NK-92 (cell line): ENCODE measurements around the gene NANOS3.
"Not testable (repeated sequence)": the region's sequence is repeated elsewhere in the genome, so short reads cannot be mapped to it uniquely, and the experiment has no call there.

Source experiments
- DNase-seq: peaks from one replicate; lab custom pipeline; 2025; ENCODE audit not compliant: unreplicated experiment; lab: John Stamatoyannopoulos, UW

Gene NANOS3

DNA sequence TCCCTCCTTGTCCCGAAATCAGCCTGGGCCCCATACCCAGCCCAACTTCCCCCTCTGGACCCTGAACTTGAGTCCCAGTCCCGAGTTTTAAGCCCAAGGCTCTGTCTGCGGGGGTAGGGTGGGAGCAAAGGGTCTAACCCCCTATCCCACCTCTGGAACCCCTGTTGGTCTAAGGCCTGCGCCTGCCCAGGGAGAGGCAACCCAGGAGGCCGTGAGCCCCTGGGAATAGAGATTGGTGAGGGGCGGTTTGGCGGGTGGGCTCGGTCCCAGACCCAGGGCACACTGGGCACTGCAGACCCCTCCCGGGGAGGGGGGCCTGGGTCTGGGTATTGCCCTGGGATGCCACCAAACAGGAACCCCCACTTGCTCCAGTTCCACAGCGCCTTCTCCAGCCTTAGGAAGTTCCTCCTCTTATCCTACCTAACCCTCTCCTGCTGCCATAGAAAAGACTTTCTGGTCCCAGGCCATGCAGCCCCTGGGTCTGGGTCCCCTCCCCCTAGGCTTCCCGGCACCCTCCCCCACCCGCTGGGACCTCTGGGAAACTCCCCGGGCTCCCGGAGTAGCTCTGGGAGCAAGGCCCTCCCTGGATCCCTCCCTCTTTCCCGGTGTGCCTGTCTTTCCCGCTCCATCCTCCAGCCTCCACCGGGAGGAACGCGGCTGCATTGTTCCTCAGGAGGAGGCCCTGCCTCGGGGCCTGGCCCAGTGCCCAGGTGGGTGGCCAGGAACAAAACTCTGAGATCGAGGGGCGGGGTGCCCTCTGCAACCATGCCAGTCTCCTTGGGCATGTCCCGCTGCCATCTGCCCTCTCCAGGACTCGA lies 33.6 kb upstream of the NANOS3 start:
- no peak for DNase-seq

DNA sequence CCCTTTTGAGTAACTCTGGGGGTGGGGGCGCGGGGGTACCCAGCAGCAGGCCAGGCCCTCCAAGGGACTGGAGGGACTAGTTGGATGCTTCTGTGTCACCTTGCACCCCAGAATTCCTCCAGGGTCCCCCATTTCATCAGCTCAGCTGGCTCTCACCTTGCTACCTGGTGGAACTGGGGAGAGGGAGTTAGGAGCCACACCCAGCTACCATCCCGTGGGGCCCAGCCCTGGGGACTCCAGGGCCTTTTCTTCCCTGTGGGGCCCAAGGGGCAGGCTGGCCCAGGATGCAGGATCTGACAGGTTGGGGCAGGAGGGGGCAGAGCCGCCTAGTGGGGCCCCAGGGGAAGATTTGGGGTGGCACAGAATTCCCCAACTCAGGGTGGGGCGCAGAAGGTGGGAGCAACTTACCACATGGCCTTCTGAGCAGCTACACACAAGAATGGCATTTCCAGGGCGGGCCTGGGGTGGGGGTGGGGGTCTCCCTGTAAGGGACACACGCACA lies 32.8 kb upstream of the NANOS3 start:
- no peak for DNase-seq

DNA sequence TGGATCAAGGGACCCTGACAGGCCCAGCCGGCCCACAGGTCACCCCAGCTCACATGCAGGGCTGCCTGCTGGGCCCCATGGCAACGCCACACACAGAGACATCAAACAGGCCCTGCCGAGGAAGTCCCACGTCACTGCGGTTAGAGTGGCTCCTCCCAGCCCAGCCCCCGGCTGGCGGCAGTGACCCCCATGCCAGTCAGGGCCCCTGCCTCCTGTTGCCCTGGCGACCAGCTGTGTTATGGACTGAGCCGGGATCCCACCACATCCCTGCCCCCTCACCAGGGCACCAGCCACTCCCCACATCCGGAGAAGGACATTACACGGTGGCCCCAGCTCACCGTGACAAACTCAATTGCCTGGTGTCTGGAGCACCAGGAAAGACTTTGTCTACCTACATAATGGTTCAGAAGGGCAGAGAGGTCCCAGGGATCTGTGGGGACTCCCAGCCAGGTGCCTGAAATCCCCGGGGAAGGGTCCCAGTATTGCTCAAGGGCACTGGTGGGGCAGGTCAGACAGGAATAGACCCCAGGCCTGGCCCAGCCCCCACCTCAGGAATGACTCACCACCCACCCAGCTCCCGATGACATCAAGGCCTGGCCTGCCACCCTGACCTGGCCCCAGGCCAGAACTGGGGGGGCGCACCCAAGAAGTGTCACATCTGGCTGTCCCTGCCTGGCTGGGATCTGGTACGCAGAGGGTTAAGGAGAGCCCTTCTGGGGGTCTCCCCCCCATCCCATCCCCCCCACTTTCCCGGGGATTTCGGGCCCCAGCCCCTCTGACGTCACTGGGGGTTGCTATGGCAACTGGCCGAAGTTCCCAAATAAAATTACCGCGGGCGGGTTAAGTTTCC lies 30.2 kb upstream of the NANOS3 start:
- DNase-seq, result peak; percentile 87

DNA sequence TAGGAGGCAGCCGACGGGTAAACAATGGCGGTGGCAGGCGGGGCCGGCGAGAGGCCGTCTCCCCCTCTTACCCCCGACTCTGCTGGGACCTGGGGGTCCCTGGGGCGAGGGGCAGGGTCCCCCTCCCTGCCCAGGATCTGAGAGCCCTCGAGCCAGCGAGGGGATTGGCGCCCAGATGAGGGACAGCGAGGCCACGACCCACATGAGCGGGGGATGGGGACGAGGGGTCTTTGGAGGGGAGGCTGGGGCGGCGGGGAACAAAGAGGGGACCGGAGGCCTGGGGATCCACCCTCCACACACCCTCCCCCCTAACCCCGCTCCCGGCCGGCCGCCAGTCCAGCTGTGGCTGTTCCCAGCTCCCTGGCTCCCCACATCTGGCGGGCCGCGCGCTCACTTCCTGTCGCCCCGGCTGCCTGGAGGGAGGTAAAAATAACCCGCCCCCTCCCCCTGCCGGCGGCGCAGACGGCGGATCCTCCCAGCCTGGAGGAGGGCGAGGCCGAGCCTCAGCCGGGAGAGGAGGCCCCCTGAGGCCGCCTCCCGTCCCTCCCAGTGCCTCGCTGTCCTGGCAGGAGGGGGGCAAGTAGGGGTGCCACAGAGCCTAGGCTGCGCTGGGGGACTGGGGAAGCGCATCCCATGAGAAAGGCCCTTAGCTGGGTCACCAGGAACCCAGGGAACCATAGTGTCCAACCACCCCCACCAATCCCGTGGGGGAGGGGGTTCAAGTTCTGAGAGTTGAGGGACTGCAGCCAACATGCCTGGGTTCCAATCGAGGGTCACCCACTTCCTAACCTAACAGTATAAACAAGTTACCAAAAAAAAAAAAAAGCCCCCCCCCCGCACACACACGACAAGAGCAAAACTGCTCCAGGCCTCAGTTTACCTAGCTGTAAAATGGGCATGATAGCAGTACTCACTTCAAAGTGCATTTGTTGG lies 29.3 kb upstream of the NANOS3 start:
- no peak for DNase-seq

DNA sequence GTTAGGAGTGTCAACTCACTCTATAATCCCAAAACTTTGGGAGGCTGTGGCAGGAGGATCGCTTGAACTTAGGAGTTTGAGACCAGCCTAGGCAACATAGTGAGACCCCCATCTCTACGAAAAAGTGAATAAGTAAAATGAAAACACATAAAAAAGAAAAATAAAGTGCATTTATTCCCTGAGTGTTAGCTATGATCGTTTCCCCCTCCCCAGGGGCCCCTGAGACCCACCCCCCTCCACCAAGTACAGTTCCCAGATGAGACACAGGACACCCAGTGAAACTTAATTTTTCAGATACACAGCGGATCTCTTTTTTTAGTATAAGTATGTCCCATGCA lies 28.6 kb upstream of the NANOS3 start:
- DNase-seq, result no peak

DNA sequence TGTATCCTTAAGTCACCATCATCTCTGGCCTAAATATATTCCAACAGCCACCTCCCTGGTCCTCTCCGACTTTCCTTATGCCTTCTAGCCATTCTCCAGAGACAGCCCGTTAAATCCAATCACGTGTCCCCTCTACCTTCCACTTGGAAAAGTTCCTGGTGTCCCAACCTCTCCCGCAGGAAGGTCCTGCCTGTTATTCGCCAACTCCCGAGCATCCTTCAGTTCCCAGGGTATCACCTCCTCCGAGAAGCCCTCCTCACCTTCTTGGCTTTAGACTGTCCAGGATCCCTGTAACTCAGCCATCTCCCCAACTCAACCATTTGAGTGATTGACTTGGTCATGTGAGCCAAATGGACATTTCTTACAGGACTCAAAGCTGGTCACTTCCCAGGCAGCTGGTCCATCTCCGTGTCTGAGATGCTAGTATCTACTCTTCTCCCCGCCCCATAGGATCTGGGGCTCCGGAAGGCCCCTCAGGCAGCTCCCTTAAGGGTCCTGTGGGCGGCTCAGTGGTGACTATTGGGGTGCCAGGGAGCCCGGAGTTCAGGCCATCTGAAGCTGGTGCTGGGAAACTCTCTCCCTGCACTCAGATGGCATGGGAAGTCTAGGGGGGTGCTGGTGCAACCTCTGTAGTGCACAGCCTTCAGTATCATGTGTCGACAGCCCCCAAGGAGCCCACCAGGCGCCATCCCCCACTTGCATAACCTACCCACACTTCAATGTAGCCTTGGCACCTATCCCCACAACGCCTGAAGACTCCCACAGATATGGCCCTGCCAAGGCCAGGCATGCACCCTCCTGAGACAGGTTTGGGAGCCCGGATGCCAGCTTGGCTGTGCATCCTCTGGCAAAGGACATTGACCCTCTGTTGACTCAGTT lies 27.9 kb upstream of the NANOS3 start:
- DNase-seq, result no peak

DNA sequence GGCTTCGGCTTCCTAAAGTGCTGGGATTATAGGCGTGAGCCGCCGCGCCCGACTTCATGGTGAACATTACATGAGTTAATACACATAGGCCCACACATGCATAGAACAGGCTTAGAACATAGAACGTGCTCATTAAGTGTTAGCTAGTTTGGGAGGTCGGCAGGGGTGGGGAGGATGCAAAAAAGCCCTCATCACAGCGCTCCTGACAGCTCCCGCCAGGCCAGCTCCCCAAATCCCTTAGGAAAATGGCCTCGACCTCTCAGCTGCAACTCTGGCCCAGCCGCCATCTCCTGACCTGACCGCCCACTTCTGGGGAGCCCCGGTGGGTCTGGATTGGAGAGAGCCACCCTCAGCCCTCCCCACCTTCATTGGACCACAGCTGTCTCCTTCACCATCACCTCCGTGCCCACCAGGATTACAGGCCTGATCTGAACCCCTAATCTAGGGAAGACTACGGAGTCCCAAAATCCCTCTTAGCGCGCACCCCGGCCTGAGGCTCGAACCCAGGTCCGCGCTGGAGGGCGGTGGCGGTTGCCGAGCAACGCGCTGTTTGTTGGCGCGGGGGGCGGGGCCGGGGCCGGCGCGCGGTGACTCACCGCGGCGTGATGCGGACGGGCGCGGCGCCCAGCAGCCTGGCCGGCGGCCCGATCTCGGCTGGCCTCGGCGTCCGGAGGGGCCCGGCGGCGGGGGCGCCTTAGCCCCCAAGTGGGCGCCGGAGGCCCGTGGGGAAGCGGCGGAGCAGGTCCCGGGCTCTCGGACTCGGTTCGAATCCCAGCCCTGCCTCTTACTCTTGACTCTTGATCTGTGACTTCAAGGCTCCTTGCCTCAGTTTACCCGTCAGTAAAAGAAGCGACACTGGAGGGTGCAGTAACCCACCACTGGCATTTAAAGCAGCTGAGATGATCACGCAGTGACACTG lies 26.7 kb upstream of the NANOS3 start:
- no peak for DNase-seq

DNA sequence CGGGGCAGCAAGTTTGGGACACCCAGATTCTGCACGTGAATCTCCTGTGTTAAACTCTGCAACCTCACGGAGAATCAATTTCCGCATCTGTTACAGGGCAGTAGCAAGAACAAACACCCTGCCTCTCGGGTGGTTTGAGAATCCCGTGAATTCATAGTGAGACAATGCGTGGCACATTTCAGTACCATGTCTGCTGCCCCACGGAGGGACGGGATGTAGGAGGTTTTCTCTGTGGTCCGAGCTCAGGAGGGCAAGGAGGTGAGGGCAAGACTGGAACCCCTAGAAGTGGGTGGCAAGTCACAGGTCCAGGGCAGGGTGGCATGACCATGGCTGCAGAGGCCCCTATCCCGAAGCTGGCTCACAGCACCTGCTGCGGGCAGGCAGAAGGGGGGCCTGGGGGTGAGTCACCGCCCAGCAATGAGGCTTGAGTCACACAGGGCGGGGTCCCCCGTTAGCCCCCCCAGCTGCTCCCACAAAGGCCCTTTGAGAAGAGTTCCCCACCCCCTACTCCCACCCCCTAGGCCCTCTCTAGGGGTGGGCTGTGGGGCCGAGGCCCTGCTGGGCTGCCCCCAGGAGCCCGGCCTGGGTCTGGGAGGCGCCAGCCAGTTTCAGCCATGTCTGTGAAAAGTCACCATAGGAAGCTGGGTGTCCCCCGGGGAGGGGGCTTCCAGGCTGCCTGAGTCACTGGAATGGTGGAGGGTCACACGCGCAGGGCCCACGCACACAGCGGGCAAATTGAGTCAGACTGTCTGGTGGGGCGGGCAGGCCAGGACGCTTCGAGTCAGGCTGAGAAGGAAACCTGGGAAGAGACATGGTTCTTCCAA lies 25.8 kb upstream of the NANOS3 start:
- DNase-seq, result no peak

DNA sequence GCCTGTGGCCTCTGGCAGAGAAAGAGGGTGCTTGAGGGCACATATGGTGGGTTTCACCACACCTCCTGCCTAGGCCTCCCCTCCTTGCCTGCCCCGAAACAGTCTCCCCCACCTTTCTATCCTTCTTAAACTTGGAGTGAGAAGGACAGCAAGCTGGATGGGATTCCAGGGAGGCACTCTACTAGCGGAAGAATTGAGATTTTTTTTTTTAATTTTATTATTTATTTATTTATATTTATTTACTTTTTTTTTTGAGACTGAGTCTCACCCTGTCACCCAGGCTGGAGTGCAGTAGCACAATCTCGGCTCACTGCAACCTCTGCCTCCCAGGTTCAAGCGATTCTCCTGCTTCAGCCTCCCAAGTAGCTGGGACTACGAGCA lies 25.2 kb upstream of the NANOS3 start:
- DNase-seq, result not testable (repeated sequence)

DNA sequence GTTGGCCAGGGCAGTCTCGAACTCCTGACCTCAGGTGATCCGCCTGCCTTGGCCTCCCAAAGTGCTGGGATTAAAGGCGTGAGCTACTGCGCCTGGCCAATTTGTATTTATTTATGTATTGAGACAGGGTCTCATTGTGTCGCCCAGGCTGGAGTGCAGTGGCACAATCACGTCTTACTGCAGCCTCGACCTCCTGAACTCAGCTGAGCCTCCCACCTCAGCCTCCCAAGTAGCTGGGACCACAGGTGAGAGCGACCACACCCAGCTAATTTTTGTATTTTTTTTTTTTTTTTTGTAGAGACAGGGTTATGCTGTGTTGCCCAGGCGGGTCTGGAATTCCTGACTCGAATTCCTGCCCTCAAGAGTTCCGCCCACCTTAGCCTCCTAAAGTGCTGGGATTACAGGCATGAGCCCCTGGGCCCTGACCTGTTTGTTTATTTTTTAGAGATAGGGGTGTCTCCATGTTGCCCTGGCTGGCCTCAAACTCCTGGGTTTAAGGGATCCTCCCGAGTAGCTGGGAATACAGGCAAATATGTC lies 24.7 kb upstream of the NANOS3 start:
- DNase-seq, result not testable (repeated sequence)

DNA sequence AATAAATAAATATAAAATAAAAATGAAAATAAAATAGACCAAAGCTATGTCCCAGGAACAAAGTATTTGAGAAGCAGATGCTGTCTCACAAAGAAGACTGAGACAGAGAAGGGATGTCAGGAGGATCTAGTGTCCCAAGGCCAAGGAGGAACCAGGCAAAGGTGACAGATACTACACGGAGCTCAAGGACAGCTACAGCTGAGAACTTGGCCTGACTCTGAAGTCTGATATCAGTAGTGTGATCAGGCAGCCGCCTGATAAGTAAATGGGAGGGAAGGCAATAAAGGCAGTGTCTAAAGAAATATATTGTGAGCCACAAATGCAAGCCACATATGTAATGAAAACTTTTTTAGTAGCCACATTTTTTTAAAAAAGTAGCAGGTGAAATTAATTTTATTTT lies 20.4 kb upstream of the NANOS3 start:
- no peak for DNase-seq

DNA sequence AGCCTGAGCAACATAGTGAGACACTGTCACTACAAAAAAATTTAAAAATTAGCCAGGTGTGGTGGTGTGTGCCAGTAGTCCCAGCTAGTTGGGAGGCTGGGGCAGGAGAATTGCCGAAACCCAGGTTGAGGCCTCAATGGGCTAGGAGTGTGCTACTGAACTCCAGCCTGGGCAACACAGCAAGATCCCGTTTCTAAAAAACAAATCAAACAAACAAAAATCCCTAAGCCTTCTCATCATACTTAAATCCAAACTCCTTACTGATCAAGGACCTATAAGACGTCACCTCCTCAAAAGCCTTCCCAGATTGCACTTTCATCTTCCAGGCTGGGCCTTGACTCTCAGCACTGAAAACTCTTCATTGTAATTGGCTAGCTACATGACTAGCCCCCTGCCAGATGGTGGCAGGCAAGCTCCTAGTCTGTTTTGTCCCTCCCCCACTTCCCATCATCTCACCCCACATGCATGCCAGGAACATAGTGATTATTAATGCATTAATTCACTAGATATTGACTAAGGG lies 17.5 kb upstream of the NANOS3 start:
- no peak for DNase-seq

DNA sequence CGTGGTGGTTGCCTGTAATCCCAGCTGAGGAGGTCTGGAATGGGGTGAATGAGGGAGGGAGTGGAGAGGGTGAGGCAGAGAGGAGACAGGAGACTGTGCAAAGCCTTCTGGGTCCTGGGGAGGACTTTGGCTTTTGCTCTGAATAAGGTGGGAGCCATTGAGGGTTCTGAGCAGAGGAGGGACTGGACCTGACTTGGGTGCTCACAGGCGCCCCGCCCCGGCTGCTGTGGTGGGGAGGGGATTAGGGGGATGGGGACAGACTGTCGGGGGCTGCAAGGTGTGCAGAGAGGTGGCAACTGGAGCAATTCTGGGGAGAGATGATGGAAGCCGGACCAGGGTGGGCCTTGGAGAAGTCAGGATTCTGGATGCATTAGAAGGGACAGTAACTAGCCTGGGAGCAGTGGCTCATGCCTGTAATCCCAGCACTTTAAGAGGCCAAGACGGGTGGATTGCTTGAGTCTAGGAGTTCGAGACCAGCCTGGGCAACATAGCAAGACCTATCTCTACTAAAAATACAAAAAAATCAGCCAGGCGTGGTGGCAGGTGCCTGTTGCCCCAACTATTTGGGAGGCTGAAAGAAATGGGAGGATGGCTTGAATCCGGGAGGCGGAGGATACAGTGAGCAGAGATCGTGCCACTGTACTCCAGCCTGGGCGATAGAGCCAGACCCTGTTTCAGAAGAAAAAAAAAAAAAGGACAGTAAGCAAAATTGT lies 16.1 kb upstream of the NANOS3 start:
- no peak for DNase-seq

DNA sequence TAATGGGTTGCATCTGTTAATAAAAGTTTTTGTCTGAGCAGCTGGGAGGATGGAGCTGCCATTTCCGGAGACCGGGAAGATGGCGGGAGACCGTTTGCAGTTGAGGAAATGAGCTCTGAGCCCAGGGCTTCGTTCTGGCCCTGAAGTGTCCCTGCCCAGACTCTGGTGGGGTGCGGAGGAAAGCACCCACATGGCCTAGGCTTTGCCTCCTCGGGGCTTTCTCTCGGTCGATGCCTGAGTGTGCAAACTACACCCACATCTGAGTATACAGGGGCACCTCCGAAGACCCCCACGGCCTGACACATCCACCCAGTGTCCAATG lies 15.6 kb upstream of the NANOS3 start:
- DNase-seq, result no peak

DNA sequence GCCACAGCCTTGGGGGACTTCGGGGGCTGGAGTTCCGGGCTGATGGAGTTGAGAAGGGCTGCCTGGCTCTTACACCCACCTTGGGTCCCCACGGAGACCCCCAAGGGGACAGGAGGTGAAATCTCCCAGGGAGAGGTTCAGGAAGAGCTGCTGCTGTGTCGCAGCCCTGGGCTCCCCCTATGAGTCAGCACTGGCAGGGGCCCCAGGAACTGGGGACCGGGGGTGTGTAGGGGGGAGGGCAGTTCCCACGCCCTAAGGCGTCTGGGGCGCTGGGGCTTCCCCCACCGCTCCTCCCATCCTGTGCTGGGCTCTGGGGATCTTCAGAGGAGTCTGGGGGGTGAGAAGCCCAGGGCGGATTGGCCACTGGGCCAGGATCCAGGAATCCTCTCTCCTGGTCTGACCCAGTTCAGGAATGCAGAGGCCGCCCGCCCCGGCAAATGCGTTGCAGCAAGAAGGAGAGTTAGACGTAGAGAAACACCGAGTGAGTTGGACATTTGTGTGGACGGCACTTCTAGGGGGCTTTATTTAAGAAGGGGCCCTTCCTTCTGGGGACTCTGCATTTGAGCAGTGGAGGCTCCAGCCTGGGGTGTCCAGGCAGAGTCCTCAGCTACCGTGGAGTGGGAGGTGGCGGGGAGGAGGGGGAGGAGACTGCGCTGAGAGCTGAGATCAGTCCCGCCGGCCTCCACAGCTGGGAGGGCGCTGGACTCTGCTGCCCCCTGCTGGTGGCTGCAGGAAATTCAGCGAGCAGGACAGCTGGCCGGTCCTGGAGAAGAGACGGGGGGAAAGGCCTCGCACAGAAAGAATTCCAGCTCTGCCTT lies 15.0 kb upstream of the NANOS3 start:
- DNase-seq, result no peak

DNA sequence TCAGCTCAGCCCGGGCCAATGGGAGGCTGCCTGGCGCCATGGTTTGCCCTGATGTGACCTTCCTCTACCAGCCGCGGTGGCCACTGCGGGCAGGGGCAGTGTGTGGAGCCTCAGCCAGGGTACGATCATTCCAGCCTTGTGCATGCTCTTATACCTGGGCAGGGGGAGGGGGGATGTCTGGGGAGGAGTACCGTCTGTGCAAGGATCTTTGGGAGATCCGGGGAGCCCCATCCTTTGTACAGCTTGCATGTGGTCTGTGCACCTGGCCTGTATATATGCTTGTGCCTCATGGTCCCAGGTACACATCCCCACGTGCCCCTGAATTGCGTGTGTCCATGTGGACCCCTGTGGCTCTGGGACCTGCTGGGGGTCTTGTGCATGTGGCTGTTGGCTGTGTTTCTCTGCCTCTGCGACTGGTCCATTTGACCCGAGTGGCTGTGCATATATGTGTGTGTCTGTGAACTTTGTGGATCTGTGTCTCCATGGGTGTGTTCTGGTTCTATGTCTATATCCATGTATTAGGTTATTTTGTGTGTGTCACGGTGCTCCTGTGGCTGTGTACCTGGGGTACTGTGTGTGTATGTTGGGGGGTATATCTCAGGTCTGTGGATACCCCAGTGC lies 12.8 kb upstream of the NANOS3 start:
- DNase-seq, result no peak
